Central memory CD4-positive, alpha-beta T cell (primary cell): ENCODE measurements around the gene PIK3IP1.
"Not testable (repeated sequence)": the region's sequence is repeated elsewhere in the genome, so short reads cannot be mapped to it uniquely, and the experiment has no call there.

ENCODE experiments used
- DNase-seq: peaks from one replicate; pipeline ENCODE4 v3.0.0; 2022

The PIK3IP1 gene

GRCh38 chr22:31248965-31249958 lies 43.0 kb downstream of the PIK3IP1 start:
- DNase-seq = no peak

GRCh38 chr22:31248138-31248745 lies 44.0 kb downstream of the PIK3IP1 start:
- DNase-seq = peak; percentile 56

GRCh38 chr22:31247726-31248125 lies 44.6 kb downstream of the PIK3IP1 start:
- DNase-seq = no peak

- no peak for DNase-seq
These were observed 45.6 kb downstream of the PIK3IP1 start for GRCh38 chr22:31246687-31247086.

- not testable (repeated sequence) for DNase-seq
These were observed 46.3 kb downstream of the PIK3IP1 start for GRCh38 chr22:31245998-31246397.

- no peak for DNase-seq
These were observed 47.3 kb downstream of the PIK3IP1 start for GRCh38 chr22:31244943-31245451.

GRCh38 chr22:31244046-31244942 lies 48.0 kb downstream of the PIK3IP1 start:
- no peak for DNase-seq

GRCh38 chr22:31243339-31244045 lies 48.8 kb downstream of the PIK3IP1 start:
- DNase-seq = no peak

GRCh38 chr22:31241936-31242335 lies 50.4 kb downstream of the PIK3IP1 start:
- no peak for DNase-seq

GRCh38 chr22:31241200-31241599 lies 51.1 kb downstream of the PIK3IP1 start:
- no peak for DNase-seq

GRCh38 chr22:31239771-31240370 lies 52.4 kb downstream of the PIK3IP1 start:
- no peak for DNase-seq

- no peak for DNase-seq
These were observed 54.2 kb downstream of the PIK3IP1 start for GRCh38 chr22:31238057-31238456.

- DNase-seq = not testable (repeated sequence)
These were observed 56.2 kb downstream of the PIK3IP1 start for GRCh38 chr22:31236044-31236443.

- DNase-seq = no peak
These were observed 57.2 kb downstream of the PIK3IP1 start for GRCh38 chr22:31235081-31235480.

GRCh38 chr22:31233001-31233400 lies 59.3 kb downstream of the PIK3IP1 start:
- no peak for DNase-seq
